Esophagus muscularis mucosa (tissue), 3 donors: ENCODE results near the gene PAQR5.

ENCODE experiments used
- POLR2A ChIP-seq: fragments of 450-650 bp; IDR thresholded peaks from one replicate; pipeline ENCODE4 v1.6.1; 2017; ENCODE audit warnings: antibody characterized with exemption, moderate library complexity, mild to moderate bottlenecking, low read depth
- TF ChIP-seq, protein P1 (sequence below), 3 experiments: fragments of 200-600 bp in 2 of 3; fragments of 450-650 bp in 1 of 3; sonication (generic) in 2 of 3; IDR thresholded peaks; one replicate each; pipeline ENCODE4 v1.5.1; 2017 to 2019; ENCODE audit warnings: antibody characterized with exemption in 3 of 3, mild to moderate bottlenecking in 2 of 3, moderate library complexity in 1 of 3

DNA sequence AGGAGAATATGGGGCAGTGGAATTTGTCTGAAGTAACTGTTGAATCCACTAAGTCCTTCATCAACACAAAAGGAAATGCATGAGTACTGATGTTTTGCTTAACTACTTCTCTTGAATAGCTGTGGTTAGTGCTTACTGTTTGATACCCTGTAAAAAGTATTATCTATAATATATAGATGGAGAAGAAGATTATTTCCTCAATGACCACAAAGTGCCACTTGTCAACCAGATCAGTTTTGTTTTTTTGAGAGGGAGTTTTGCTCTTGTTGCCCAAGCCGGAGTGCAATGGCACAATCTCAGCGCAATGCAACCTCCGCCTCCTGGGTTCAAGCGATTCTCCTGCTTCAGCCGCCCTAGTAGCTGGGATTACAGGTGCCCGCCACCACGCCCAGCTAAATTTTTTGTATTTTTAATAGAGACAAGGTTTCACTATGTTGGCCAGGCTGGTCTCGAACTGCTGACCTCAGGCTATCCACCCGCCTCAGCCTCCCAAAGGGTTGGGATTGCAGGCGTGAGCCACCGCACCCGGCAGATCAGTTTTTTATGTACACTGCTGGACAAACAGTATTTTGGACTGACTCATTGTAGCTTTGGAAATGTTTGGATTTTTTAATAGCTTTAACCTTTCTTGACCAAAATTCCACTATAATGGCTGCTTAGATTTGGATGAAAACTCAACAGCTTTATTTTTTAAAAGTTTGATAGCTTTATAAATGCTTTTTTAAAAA is 152.4 kb downstream of the PAQR5 start:
- TF ChIP-seq, protein P1, sequence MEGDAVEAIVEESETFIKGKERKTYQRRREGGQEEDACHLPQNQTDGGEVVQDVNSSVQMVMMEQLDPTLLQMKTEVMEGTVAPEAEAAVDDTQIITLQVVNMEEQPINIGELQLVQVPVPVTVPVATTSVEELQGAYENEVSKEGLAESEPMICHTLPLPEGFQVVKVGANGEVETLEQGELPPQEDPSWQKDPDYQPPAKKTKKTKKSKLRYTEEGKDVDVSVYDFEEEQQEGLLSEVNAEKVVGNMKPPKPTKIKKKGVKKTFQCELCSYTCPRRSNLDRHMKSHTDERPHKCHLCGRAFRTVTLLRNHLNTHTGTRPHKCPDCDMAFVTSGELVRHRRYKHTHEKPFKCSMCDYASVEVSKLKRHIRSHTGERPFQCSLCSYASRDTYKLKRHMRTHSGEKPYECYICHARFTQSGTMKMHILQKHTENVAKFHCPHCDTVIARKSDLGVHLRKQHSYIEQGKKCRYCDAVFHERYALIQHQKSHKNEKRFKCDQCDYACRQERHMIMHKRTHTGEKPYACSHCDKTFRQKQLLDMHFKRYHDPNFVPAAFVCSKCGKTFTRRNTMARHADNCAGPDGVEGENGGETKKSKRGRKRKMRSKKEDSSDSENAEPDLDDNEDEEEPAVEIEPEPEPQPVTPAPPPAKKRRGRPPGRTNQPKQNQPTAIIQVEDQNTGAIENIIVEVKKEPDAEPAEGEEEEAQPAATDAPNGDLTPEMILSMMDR (IDR thresholded peaks at IDR 0.05): no peak
- no peak for TF ChIP-seq POLR2A
